Activated T-cell treated with anti-CD3 and anti-CD28 coated beads for 24 hours (primary cell): ENCODE data around the gene KCNK5.

Experiments used
- DNase-seq: peaks from one replicate; pipeline ENCODE4 v3.0.0-alpha.2; 2020; ENCODE audit warnings: low read depth

KCNK5 gene

GRCh38 chr6:39215640-39216158 lies 13.6 kb downstream of the KCNK5 start:
- no peak for DNase-seq

- DNase-seq: no peak
These were observed 14.2 kb downstream of the KCNK5 start for GRCh38 chr6:39214846-39215639.

- DNase-seq: no peak
These were observed 15.0 kb downstream of the KCNK5 start for GRCh38 chr6:39214120-39214813.

GRCh38 chr6:39213195-39213920 lies 15.9 kb downstream of the KCNK5 start:
- DNase-seq: no peak

GRCh38 chr6:39211183-39211582 lies 18.1 kb downstream of the KCNK5 start:
- DNase-seq: no peak

GRCh38 chr6:39210450-39210849 lies 18.8 kb downstream of the KCNK5 start:
- DNase-seq: no peak

GRCh38 chr6:39209911-39210310 lies 19.4 kb downstream of the KCNK5 start:
- no peak for DNase-seq

GRCh38 chr6:39209360-39209811 lies 19.9 kb downstream of the KCNK5 start:
- no peak for DNase-seq

- no peak for DNase-seq
These were observed 21.0 kb downstream of the KCNK5 start for GRCh38 chr6:39208223-39208739.

GRCh38 chr6:39207416-39208222 lies 21.7 kb downstream of the KCNK5 start:
- DNase-seq: no peak

- no peak for DNase-seq
These were observed 23.0 kb downstream of the KCNK5 start for GRCh38 chr6:39206250-39206721.

- no peak for DNase-seq
These were observed 24.5 kb downstream of the KCNK5 start for GRCh38 chr6:39204646-39205244.

GRCh38 chr6:39204160-39204495 lies 25.1 kb downstream of the KCNK5 start:
- DNase-seq: no peak

- DNase-seq: no peak
These were observed 25.7 kb downstream of the KCNK5 start for GRCh38 chr6:39203436-39204159.

GRCh38 chr6:39202166-39202565 lies 27.1 kb downstream of the KCNK5 start:
- no peak for DNase-seq

- DNase-seq: no peak
These were observed 28.7 kb downstream of the KCNK5 start for GRCh38 chr6:39200498-39201020.

- no peak for DNase-seq
These were observed 29.3 kb downstream of the KCNK5 start for GRCh38 chr6:39199976-39200375.

GRCh38 chr6:39199231-39199940 lies 29.9 kb downstream of the KCNK5 start:
- DNase-seq: no peak

- no peak for DNase-seq
These were observed 30.7 kb downstream of the KCNK5 start for GRCh38 chr6:39198528-39198927.
